T-helper 1 cell treated with Interleukin-12 subunit alpha and Interleukin-12 subunit beta and Interleukin-4 antibody, amounts not matched to agents 30 μg/mL and 1 μg/mL, for 36 hours (primary cell): Measurements from ENCODE around the gene SRCAP.

Experiments
- H3K27ac Mint-ChIP-seq: one replicate; pipeline ENCODE4 v1.8.0; 2021; ENCODE audit warnings: mild to moderate bottlenecking, mixed read lengths
- H3K27me3 Mint-ChIP-seq: one replicate; pipeline ENCODE4 v1.8.0; 2021; ENCODE audit warnings: low read depth, mixed read lengths
- H3K36me3 Mint-ChIP-seq: one replicate; pipeline ENCODE4 v1.8.0; 2021; ENCODE audit warnings: low read depth, mixed read lengths
- H3K4me1 Mint-ChIP-seq: one replicate; pipeline ENCODE4 v1.8.0; 2021; ENCODE audit warnings: low read depth, mixed read lengths
- H3K4me3 Mint-ChIP-seq: one replicate; pipeline ENCODE4 v1.8.0; 2021; ENCODE audit warnings: mild to moderate bottlenecking, moderate library complexity, mixed read lengths
- H3K9me3 Mint-ChIP-seq: one replicate; pipeline ENCODE4 v1.8.0; 2021; ENCODE audit warnings: mixed read lengths

Gene SRCAP

GRCh38 chr16:30745082-30745481, 46.1 kb downstream of the SRCAP start:
- Mint-ChIP-seq H3K27me3 (no peaks in the 10 kb centered on the region), H3K27ac (no peak overlapping the region), H3K36me3 (peaks cover 33% of the 10 kb centered on the region), H3K4me1 (peaks cover 26% of the 10 kb centered on the region), H3K9me3 (no peaks in the 10 kb centered on the region), H3K4me3 (no peak overlapping the region)

GRCh38 chr16:30746638-30747175, 47.7 kb downstream of the SRCAP start:
- H3K27me3 Mint-ChIP-seq = no peaks in the 10 kb centered on the region
- H3K36me3 Mint-ChIP-seq = peaks cover 29% of the 10 kb centered on the region
- no peak overlapping the region for H3K27ac Mint-ChIP-seq
- H3K4me3 Mint-ChIP-seq = no peak overlapping the region
- H3K9me3 Mint-ChIP-seq = no peaks in the 10 kb centered on the region
- H3K4me1 Mint-ChIP-seq = peaks cover 24% of the 10 kb centered on the region

GRCh38 chr16:30747331-30747730, 48.4 kb downstream of the SRCAP start:
- H3K27me3 Mint-ChIP-seq = no peaks in the 10 kb centered on the region
- H3K36me3 Mint-ChIP-seq = peaks cover 23% of the 10 kb centered on the region
- peak overlapping the region; percentile 86 for H3K27ac Mint-ChIP-seq
- H3K9me3 Mint-ChIP-seq = no peaks in the 10 kb centered on the region
- H3K4me3 Mint-ChIP-seq = peak overlapping the region; percentile 87
- H3K4me1 Mint-ChIP-seq = peaks cover 24% of the 10 kb centered on the region

GRCh38 chr16:30747799-30748633, 49.0 kb downstream of the SRCAP start, which contains the start of gene PHKG2:
PHKG2 (plus strand) TSS chr16:30748425; CDS start chr16:30748821, 396 bp downstream.
- Mint-ChIP-seq H3K4me3 (peak within 1 kb of the TSS; percentile 95), H3K27ac (peak within 1 kb of the TSS; percentile 88), H3K36me3 (peaks cover 23% of the 10 kb centered on the region), H3K27me3 (no peaks in the 10 kb centered on the region), H3K9me3 (no peaks in the 10 kb centered on the region), H3K4me1 (peaks cover 24% of the 10 kb centered on the region)

GRCh38 chr16:30748634-30749445, 49.9 kb downstream of the SRCAP start:
- Mint-ChIP-seq H3K4me3 (peak overlapping the region; percentile 95), H3K27me3 (no peaks in the 10 kb centered on the region), H3K27ac (peak overlapping the region; percentile 88), H3K4me1 (peaks cover 24% of the 10 kb centered on the region), H3K36me3 (peaks cover 21% of the 10 kb centered on the region), H3K9me3 (no peaks in the 10 kb centered on the region)

GRCh38 chr16:30750201-30750600, 51.2 kb downstream of the SRCAP start:
- Mint-ChIP-seq H3K27me3 (no peaks in the 10 kb centered on the region), H3K4me1 (peaks cover 24% of the 10 kb centered on the region), H3K9me3 (no peaks in the 10 kb centered on the region), H3K36me3 (peaks cover 13% of the 10 kb centered on the region), H3K27ac (no peak overlapping the region), H3K4me3 (no peak overlapping the region)

GRCh38 chr16:30750876-30751465, 52.0 kb downstream of the SRCAP start:
- Mint-ChIP-seq H3K36me3 (peaks cover 15% of the 10 kb centered on the region), H3K4me1 (peaks cover 24% of the 10 kb centered on the region), H3K27me3 (no peaks in the 10 kb centered on the region), H3K27ac (no peak overlapping the region), H3K4me3 (no peak overlapping the region), H3K9me3 (no peaks in the 10 kb centered on the region)

- H3K36me3 Mint-ChIP-seq = peaks cover 15% of the 10 kb centered on the region
- H3K27me3 Mint-ChIP-seq = no peaks in the 10 kb centered on the region
- no peak overlapping the region for H3K27ac Mint-ChIP-seq
- no peak overlapping the region for H3K4me3 Mint-ChIP-seq
- H3K9me3 Mint-ChIP-seq = no peaks in the 10 kb centered on the region
- H3K4me1 Mint-ChIP-seq = peaks cover 12% of the 10 kb centered on the region
Observed at GRCh38 chr16:30753596-30753995, 54.6 kb downstream of the SRCAP start.

GRCh38 chr16:30755955-30756780, 57.2 kb downstream of the SRCAP start:
- Mint-ChIP-seq H3K4me3 (no peak overlapping the region), H3K4me1 (peaks cover 12% of the 10 kb centered on the region), H3K36me3 (peaks cover 13% of the 10 kb centered on the region), H3K9me3 (no peaks in the 10 kb centered on the region), H3K27ac (peak overlapping the region; percentile 67), H3K27me3 (no peaks in the 10 kb centered on the region)

GRCh38 chr16:30756781-30757100, 57.8 kb downstream of the SRCAP start:
- H3K36me3 Mint-ChIP-seq = peaks cover 8% of the 10 kb centered on the region
- peak overlapping the region; percentile 67 for H3K27ac Mint-ChIP-seq

GRCh38 chr16:30757316-30757715, 58.3 kb downstream of the SRCAP start:
- Mint-ChIP-seq H3K36me3 (peaks cover 8% of the 10 kb centered on the region), H3K4me3 (no peak overlapping the region), H3K27me3 (no peaks in the 10 kb centered on the region), H3K4me1 (peaks cover 8% of the 10 kb centered on the region), H3K9me3 (no peaks in the 10 kb centered on the region), H3K27ac (no peak overlapping the region)

More at GRCh38 chr16:30756781-30757100, 57.8 kb downstream of the SRCAP start:
- H3K27me3 Mint-ChIP-seq = no peaks in the 10 kb centered on the region
- no peak overlapping the region for H3K4me3 Mint-ChIP-seq
- no peaks in the 10 kb centered on the region for H3K9me3 Mint-ChIP-seq
- H3K4me1 Mint-ChIP-seq = peaks cover 8% of the 10 kb centered on the region

GRCh38 chr16:30758988-30759491, 60.1 kb downstream of the SRCAP start:
- H3K9me3 Mint-ChIP-seq = no peaks in the 10 kb centered on the region
- H3K4me1 Mint-ChIP-seq = peaks cover 22% of the 10 kb centered on the region
- no peak overlapping the region for H3K27ac Mint-ChIP-seq
- H3K36me3 Mint-ChIP-seq = peaks cover 7% of the 10 kb centered on the region
- H3K4me3 Mint-ChIP-seq = no peak overlapping the region
- no peaks in the 10 kb centered on the region for H3K27me3 Mint-ChIP-seq

- Mint-ChIP-seq H3K27me3 (no peaks in the 10 kb centered on the region), H3K9me3 (no peaks in the 10 kb centered on the region), H3K4me1 (peaks cover 22% of the 10 kb centered on the region), H3K36me3 (peaks cover 10% of the 10 kb centered on the region), H3K4me3 (peak overlapping the region; percentile 0), H3K27ac (no peak overlapping the region)
Observed at GRCh38 chr16:30760001-30760559, 61.1 kb downstream of the SRCAP start.
